Astrocyte (in vitro differentiated cells and primary cell): ENCODE results near the gene SPINT1. TPM values are rescaled to one million over a fixed set of nuclear protein-coding genes. Genes with fewer than 3 reads are reported as not detected.
"Not testable (repeated sequence)": the region's sequence is repeated elsewhere in the genome, so short reads cannot be mapped to it uniquely, and the experiment has no call there.

ENCODE experiments used
- DNase-seq: peaks from one replicate; pipeline ENCODE4 v3.0.0-alpha.2; 2010; ENCODE audit warnings: low read depth
- FAIRE-seq: peaks from 2 replicates; lab custom pipeline; 2011; peaks lifted over from hg19 to GRCh38; lab: Jason Lieb, UNC
- H2AFZ ChIP-seq: 2 replicates; pipeline ENCODE4 v1.6.0; 2012; ENCODE audit warnings: low read depth, low read length, inconsistent platforms
- H3K27ac ChIP-seq: 2 replicates; pipeline ENCODE4 v1.5.1; 2011; ENCODE audit warnings: low read depth, low read length, inconsistent platforms
- H3K27me3 ChIP-seq: 2 replicates; pipeline ENCODE4 v1.6.0; 2011; ENCODE audit warnings: low read length, inconsistent platforms; ENCODE audit not compliant: insufficient read depth
- H3K36me3 ChIP-seq: 2 replicates; pipeline ENCODE4 v1.5.1; 2011; ENCODE audit warnings: low read length, inconsistent platforms; ENCODE audit not compliant: insufficient read depth
- H3K4me1 ChIP-seq: 2 replicates; pipeline ENCODE4 v1.5.1; 2011; ENCODE audit warnings: low read length, inconsistent platforms; ENCODE audit not compliant: insufficient read depth
- H3K4me2 ChIP-seq: 2 replicates; pipeline ENCODE4 v1.6.0; 2012; ENCODE audit warnings: low read length, inconsistent platforms
- H3K4me3 ChIP-seq: 2 replicates; pipeline ENCODE4 v1.5.1; 2011; ENCODE audit warnings: low read depth, mild to moderate bottlenecking, low read length, inconsistent platforms; ENCODE audit not compliant: insufficient read depth
- H3K79me2 ChIP-seq: 2 replicates; pipeline ENCODE4 v1.6.0; 2012; ENCODE audit warnings: mild to moderate bottlenecking, low read length, inconsistent platforms; ENCODE audit not compliant: insufficient read depth
- H3K9ac ChIP-seq: 2 replicates; pipeline ENCODE4 v1.6.0; 2012; ENCODE audit warnings: mild to moderate bottlenecking, low read length, inconsistent platforms
- H3K9me3 ChIP-seq: 2 replicates; pipeline ENCODE4 v1.5.1; 2012; ENCODE audit warnings: low read depth, mild to moderate bottlenecking, low read length, inconsistent platforms; ENCODE audit not compliant: insufficient read depth
- H4K20me1 ChIP-seq: 2 replicates; pipeline ENCODE4 v1.6.0; 2012; ENCODE audit warnings: low read length, inconsistent platforms; ENCODE audit not compliant: insufficient read depth
- H3K27ac Mint-ChIP-seq: one replicate; pipeline ENCODE4 v1.8.0; 2021; ENCODE audit warnings: mild to moderate bottlenecking, mixed read lengths; ENCODE audit not compliant: unreplicated experiment
- H3K27me3 Mint-ChIP-seq: one replicate; pipeline ENCODE4 v1.8.0; 2021; ENCODE audit warnings: low read depth, mixed read lengths; ENCODE audit not compliant: unreplicated experiment
- H3K36me3 Mint-ChIP-seq: one replicate; pipeline ENCODE4 v1.8.0; 2021; ENCODE audit warnings: low read depth, mixed read lengths; ENCODE audit not compliant: unreplicated experiment
- H3K4me1 Mint-ChIP-seq: one replicate; pipeline ENCODE4 v1.8.0; 2021; ENCODE audit warnings: low read depth, mixed read lengths; ENCODE audit not compliant: unreplicated experiment
- H3K4me3 Mint-ChIP-seq: one replicate; pipeline ENCODE4 v1.8.0; 2021; ENCODE audit warnings: mild to moderate bottlenecking, moderate library complexity, mixed read lengths; ENCODE audit not compliant: unreplicated experiment
- H3K9me3 Mint-ChIP-seq: one replicate; pipeline ENCODE4 v1.8.0; 2021; ENCODE audit warnings: mild to moderate bottlenecking, mixed read lengths; ENCODE audit not compliant: unreplicated experiment
- EZH2 ChIP-seq: IDR thresholded peaks from 2 replicates; pipeline ENCODE4 v1.6.1; 2012; ENCODE audit warnings: mild to moderate bottlenecking, low read length, inconsistent platforms; ENCODE audit not compliant: insufficient read depth
- total RNA-seq: library from RNA; stranded (reverse); gene quantifications from 2 replicates; pipeline ENCODE4 v1.2.1, GENCODE V29; 2021
- TF ChIP-seq, protein P1 (sequence below): IDR thresholded peaks from 2 replicates; pipeline ENCODE4 v1.5.1; 2011; ENCODE audit warnings: low read depth, mild to moderate bottlenecking, inconsistent platforms, low read length, moderate library complexity; ENCODE audit not compliant: insufficient read depth

SPINT1 gene
- total RNA-seq, 1 donor from 2014 or later = 40.3 TPM

DNA sequence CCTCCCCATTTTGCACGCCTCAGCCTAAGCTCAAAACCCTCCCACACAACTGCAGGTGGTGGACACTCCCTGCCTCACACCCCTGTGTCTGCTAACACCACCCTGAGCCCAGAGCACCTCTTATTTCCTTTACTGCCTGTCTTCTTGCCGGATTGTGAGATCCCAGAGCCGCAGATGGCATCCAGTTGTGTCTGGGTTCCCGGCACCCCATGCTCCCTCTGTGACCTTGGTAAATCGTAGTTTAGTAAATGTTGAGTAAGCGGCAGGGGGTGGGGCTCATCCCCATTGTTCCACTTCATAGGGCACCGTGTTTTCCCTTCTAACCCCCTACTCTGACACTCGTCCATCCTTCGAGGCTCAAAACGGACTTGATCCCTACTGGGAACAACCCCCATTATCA is 14.9 kb downstream of the SPINT1 start:
- no peak for FAIRE-seq
- Histone ChIP-seq H3K4me2 (no peak overlapping the region), H3K79me2 (no peaks in the 10 kb centered on the region), H3K4me3 (no peak overlapping the region), H3K9me3 (no peaks in the 10 kb centered on the region), H3K9ac (no peak overlapping the region), H3K27ac (no peak overlapping the region), H3K4me1 (peaks cover 2% of the 10 kb centered on the region), H3K27me3 (peaks cover 3% of the 10 kb centered on the region), H4K20me1 (no peaks in the 10 kb centered on the region), H2AFZ (no peak overlapping the region), H3K36me3 (no peaks in the 10 kb centered on the region)
- Mint-ChIP-seq H3K4me3 (no peak overlapping the region), H3K4me1 (no peaks in the 10 kb centered on the region), H3K9me3 (peaks cover 2% of the 10 kb centered on the region), H3K27ac (peak overlapping the region; percentile 27), H3K36me3 (no peaks in the 10 kb centered on the region), H3K27me3 (peaks cover 4% of the 10 kb centered on the region)
- no peak for TF ChIP-seq EZH2
- TF ChIP-seq, protein P1, sequence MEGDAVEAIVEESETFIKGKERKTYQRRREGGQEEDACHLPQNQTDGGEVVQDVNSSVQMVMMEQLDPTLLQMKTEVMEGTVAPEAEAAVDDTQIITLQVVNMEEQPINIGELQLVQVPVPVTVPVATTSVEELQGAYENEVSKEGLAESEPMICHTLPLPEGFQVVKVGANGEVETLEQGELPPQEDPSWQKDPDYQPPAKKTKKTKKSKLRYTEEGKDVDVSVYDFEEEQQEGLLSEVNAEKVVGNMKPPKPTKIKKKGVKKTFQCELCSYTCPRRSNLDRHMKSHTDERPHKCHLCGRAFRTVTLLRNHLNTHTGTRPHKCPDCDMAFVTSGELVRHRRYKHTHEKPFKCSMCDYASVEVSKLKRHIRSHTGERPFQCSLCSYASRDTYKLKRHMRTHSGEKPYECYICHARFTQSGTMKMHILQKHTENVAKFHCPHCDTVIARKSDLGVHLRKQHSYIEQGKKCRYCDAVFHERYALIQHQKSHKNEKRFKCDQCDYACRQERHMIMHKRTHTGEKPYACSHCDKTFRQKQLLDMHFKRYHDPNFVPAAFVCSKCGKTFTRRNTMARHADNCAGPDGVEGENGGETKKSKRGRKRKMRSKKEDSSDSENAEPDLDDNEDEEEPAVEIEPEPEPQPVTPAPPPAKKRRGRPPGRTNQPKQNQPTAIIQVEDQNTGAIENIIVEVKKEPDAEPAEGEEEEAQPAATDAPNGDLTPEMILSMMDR = no peak
- DNase-seq = no peak

DNA sequence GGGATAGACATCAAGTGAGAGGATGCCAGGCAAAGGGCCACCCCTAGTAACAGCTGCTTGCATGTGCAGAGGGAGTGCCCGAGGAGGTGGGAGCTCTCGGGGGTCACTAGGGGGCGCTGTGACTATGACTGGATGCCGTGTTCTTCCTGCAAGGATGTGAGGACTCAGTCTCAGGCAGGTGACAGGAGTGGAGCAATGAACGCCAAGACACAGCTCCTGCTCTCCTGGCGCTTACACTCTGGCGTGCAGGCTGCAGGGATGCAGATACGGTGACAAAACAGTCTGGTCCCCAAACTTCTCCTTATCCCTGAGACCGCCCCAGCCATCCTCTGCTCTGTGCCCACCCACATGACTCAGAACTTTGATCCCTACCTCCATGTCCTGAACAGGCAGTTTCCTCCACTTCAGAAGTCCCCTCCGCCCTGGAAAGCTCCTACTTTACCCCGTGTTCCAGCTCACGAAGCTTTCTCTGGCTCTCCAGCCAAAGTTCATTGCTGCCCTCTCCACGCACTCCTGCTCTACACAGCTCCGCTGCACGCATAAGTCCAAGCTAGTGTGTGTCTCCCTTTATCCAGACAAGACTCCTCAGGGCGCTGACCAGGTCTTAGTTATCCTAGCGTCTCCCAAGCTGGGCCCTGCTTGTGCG is 15.5 kb downstream of the SPINT1 start:
- Mint-ChIP-seq H3K4me3 (no peak overlapping the region), H3K27me3 (peaks cover 8% of the 10 kb centered on the region)
- no peak overlapping the region for H2AFZ ChIP-seq

DNA sequence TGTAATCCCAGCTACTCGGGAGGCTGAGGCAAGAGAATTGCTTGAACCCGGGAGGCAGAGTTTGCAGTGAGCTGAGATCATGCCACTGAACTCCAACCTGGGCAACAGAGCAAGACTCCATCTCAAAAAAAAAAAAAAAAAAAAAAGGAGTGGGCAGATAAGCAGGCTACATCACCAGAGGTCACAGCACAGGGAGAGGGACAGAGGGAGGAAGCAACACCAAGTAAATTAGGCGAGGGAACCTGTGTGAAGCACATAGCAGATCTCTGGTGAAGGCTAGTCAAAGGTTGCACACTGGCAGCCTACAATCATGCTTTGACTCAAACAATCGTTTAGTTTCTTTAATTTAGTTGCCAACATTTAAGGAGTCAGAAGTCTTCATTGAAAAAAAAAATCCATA is 17.3 kb downstream of the SPINT1 start:
- H3K4me1 ChIP-seq, H3K9ac ChIP-seq, H3K27me3 Mint-ChIP-seq, H3K4me1 Mint-ChIP-seq, H3K9me3 ChIP-seq, H3K4me2 ChIP-seq, DNase-seq, H3K27ac Mint-ChIP-seq, H3K27me3 ChIP-seq, H3K79me2 ChIP-seq, H3K9me3 Mint-ChIP-seq, FAIRE-seq, H3K27ac ChIP-seq, H4K20me1 ChIP-seq, H3K4me3 ChIP-seq, H2AFZ ChIP-seq, H3K36me3 Mint-ChIP-seq, H3K4me3 Mint-ChIP-seq, H3K36me3 ChIP-seq: not testable (repeated sequence)

More for the DNA sequence above, 15.5 kb downstream of the SPINT1 start:
- peaks cover 2% of the 10 kb centered on the region for H3K4me1 ChIP-seq
- DNase-seq (peak; percentile 44), FAIRE-seq (no peak)
- H3K27ac Mint-ChIP-seq = no peak overlapping the region
- H3K36me3 ChIP-seq = no peaks in the 10 kb centered on the region
- no peak for TF ChIP-seq EZH2
- TF ChIP-seq, protein P1 = peak; percentile 86
- H3K27me3 ChIP-seq = peaks cover 3% of the 10 kb centered on the region
- no peak overlapping the region for H3K9ac ChIP-seq
- H3K4me1 Mint-ChIP-seq = no peaks in the 10 kb centered on the region
- no peak overlapping the region for H3K4me2 ChIP-seq
- H3K27ac ChIP-seq = no peak overlapping the region
- H3K9me3 Mint-ChIP-seq = peaks cover 2% of the 10 kb centered on the region
- no peaks in the 10 kb centered on the region for H3K36me3 Mint-ChIP-seq
- H4K20me1 ChIP-seq = no peaks in the 10 kb centered on the region
- no peaks in the 10 kb centered on the region for H3K79me2 ChIP-seq
- H3K4me3 ChIP-seq = no peak overlapping the region
- no peaks in the 10 kb centered on the region for H3K9me3 ChIP-seq
